Subcutaneous adipose tissue (tissue), 4 donors: ENCODE data around the gene RIF1. TPM values are rescaled to one million over a fixed set of nuclear protein-coding genes. Genes with fewer than 3 reads are reported as not detected.

Experiments
- total RNA-seq, 4 donors: library from RNA; depleted of rRNA; stranded (reverse); fragments of >200 nt; gene quantifications; one replicate each; pipeline ENCODE4 v1.1.0, GENCODE V29; 2016
- TF ChIP-seq, protein P1 (sequence below): fragments of 450-650 bp; IDR thresholded peaks from one replicate; pipeline ENCODE4 v1.5.1; 2016; ENCODE audit warnings: low read depth, mild to moderate bottlenecking, control low read depth, antibody characterized with exemption, moderate library complexity

Gene RIF1
- total RNA-seq, 4 donors from 2014 or later = 35.7 to 55.9 (median 37.2) TPM

DNA sequence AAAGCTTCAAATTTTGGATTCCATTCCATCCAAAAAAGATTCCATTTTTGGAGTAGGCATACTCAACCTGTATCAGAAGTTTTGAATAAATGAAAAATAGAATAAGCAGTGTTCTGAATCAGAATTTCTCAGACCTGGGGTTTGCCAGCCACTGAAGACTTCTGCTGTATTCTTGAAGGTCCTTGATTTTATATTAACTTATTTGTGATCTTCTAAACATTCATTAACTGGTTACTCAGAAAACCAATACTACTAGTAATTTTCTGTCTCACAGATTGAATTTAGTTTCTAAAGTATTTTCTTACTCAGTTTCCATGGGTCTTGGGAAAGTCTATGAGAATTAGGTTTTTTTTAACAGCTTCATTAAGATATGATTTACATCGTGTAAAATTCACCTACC, 60.9 kb downstream of the RIF1 start:
- TF ChIP-seq, protein P1, sequence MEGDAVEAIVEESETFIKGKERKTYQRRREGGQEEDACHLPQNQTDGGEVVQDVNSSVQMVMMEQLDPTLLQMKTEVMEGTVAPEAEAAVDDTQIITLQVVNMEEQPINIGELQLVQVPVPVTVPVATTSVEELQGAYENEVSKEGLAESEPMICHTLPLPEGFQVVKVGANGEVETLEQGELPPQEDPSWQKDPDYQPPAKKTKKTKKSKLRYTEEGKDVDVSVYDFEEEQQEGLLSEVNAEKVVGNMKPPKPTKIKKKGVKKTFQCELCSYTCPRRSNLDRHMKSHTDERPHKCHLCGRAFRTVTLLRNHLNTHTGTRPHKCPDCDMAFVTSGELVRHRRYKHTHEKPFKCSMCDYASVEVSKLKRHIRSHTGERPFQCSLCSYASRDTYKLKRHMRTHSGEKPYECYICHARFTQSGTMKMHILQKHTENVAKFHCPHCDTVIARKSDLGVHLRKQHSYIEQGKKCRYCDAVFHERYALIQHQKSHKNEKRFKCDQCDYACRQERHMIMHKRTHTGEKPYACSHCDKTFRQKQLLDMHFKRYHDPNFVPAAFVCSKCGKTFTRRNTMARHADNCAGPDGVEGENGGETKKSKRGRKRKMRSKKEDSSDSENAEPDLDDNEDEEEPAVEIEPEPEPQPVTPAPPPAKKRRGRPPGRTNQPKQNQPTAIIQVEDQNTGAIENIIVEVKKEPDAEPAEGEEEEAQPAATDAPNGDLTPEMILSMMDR = no peak

DNA sequence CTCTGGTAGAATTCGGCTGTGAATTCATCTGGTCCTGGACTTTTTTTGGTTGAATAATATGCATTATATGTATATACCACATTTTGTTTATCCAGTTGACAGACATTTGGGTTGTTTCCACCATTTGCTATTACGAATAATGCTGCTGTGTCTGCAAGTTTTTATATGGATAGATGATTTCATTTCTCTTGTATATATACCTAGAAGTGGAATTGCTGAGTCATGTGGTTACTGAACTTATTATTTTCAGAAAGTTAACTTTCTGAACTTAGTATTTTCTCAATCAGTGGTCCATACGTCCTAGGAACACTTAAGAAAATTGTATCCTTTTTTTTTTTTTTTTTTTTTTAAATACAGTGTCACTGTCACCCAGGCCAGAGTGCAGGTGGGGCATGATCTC, 63.3 kb downstream of the RIF1 start:
- TF ChIP-seq, protein P1 = no peak

DNA sequence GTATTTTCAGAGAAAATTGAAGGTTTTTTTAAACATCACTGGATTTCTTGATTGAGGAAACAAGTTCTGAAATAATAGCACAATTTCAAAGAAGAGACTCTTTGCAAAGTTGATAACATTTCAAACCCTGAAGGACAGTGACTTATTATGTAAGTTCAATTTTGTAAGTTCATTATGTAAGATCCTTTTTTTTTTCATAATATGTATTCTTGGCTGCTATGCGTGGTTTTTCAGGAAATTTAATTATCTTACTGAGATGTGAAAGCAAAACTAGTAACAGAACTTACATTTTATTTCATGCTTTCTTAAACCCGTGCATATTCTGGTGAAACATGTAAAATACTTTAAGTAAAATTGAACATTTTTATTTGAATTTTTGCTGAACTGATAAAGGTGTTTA, 65.4 kb downstream of the RIF1 start:
- TF ChIP-seq, protein P1 = no peak

DNA sequence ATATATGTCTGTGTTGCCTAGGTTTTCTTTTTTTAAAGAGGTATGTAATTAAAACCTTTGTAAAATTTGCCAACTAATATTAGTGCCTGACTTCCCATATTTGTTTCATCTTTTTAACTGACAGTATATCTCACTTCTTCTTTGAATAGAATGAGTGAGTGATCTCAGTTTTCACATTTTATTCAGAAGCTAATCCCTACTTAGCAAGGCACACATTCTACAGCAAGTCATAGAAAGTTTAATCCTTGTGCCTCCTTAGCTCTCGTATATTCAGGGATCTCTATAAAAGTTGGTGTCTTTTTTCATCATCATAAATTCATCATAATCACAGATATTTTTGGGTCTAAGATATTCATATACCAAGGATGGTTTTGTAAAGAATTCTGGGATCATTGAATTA, 66.6 kb downstream of the RIF1 start:
- TF ChIP-seq, protein P1 = no peak

DNA sequence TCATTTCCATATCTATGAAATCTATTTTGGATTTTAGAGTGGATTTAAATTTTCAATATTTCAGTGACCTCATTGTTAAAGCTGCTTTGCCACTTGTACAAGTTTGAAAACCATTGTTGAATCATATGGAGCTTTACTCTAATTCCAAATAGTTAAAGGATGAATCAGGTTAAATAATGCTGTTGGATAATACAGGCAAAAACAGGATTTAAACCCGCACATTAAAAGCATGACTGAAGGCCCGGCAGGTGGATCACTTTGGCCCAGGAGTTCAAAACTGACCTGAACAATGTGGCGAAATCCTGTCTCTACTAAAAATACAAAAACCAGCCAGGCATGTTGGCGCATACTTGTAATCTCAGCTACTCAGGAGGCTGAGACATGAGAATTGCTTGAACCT, 68.3 kb downstream of the RIF1 start:
- TF ChIP-seq, protein P1 = no peak

DNA sequence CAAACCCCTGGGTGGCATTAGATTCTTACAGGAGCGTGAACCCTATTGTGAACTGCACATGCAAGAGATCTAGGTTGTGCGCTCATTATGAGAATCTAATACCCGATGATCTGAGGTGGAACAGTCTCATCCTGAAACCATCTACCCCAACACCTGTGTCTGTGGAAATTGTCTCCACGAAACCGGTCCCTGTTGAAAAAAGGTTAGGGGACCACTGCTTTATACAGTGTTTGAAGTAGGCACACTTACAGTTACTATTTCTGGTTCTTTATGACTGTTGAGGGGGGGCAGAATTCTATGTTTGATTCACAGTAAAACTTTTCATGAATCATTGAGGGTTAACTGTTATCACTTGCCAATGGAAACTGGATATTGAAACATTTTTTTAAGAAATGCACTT, 72.0 kb downstream of the RIF1 start:
- TF ChIP-seq, protein P1 = no peak

DNA sequence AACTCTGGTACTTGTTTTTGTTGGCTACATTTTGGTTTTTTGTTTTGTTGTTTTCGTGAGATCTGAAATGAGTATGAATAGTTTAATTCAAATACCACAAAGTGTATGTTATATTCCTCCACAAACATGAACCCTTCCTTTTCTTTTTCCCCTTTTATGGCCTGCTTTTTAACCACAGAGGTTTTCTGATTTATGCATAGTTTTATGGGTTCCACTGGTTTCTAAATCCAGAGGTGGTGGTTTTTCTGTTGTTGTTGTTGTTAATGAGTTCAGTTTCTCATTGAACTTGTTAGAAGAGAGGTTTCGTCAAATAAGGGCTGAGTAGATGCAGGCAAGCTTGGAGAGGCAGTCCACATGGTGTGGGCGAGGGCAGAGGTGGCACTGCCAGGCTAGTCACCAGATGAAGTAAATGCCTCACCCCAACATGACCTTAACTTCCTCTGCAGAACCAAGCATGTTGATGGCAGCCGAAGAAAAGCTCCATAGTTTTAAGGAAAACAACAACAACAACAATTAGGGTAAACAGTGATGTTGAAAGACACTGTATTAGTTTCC, 72.5 kb downstream of the RIF1 start:
- TF ChIP-seq, protein P1 = no peak
